Stimulated activated CD4-positive, alpha-beta T cell treated with anti-CD3 and anti-CD28 coated beads, TNF-alpha, amount 100 ng/mL, for 4 hours (primary cell): ENCODE data around the gene TSEN2.

Experiments
- DNase-seq, 3 experiments: peaks; one replicate each; pipeline ENCODE4 v3.0.0-alpha.2; 2020; ENCODE audit warnings: low read depth in 3 of 3

TSEN2 gene

DNA sequence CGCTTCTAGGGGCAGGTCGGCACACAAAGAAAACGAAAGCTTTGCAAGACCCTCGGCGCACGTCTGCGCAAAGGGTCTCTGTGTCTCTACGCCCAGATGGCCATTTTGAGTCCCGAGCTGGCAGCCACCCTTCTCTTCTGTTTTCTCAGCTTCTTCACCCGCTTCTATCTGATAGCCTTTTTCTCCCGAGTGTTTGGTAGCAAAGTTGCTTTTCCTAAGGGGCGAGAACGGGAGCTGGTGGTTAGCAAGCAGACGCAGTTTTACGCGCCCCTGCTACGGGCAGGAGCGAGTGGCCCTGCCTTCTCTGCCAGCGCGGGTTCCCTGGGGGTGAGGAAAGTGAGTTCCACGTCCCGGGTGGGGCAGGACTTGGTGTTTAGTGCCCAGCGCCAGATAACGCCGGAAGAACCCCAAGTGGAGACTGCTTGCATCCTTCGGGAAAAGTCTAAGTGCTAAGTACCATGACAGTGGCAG lies 69.7 kb downstream of the TSEN2 start:
- DNase-seq, result no peak

- no peak for DNase-seq
Observed at GRCh38 chr3:12556314-12556689, 72.0 kb downstream of the TSEN2 start.

- peak; percentile 68 to 74 (median 72) for DNase-seq
Observed at GRCh38 chr3:12556690-12557472, 72.6 kb downstream of the TSEN2 start, which contains the start of gene MKRN2. MKRN2 (plus strand) TSS chr3:12557087; CDS start chr3:12557151, 64 bp downstream.

DNA sequence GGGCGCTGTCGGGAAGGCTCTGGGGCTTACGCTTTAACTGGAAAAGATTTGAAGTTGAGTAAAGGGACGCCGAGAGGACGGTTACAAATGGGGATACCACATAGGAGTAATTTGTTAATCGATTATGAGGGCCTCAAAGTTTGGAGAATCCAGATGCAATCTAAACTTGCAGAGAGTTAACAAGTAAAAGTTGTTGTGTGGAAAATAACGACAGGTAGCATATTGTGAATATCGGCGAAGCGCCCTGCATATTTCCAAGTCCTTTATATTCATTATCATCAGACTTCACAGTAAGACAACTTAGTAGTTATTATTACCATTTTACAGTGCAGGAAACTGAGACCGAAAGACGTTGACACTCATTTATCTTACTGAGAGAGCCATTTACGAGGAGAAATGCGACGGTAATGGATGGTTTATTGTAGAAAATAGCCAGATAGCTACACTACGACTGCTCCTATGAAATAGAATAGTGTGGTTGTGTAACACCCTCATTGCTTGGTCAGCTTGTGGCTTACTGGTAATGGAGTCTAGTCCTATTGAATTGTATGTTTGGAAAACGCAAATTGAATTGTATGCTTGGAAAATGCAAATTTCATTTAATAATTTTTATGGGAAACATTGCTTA lies 73.3 kb downstream of the TSEN2 start:
- no peak for DNase-seq

GRCh38 chr3:12558706-12559105 lies 74.4 kb downstream of the TSEN2 start:
- no peak for DNase-seq

- no peak for DNase-seq
Observed at GRCh38 chr3:12559520-12559919, 75.2 kb downstream of the TSEN2 start.

DNA sequence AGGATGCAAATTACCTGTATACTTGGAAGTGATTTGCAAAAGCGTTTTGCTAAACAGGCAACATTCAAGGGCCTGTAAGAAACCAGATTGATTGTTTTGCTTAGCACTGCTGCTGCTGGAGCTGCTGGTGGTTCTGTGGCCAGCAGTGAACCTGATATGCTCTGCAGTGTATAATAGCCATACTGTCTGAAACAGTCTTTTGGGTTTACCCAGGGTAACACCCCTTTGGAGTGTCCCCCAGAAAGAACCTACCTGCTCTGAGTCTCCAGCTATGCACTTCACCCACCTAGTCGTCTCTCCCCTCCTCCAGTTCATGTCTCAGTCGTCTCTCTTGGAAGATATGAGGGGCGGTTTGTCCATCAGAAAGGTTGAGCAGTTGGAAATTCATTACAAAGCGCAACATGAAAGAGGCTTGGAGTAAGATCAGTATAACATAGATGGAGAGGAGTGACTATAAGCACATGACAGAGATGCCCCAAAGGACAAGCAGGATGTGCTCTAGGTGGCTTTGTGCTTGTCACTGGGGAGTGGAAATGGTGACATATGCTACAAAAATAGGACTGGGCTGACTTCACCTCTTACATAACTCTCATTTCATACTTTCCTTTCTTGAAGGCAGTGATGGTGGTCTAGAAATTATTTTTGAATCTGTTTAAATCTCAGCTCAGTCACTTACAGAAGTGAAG lies 76.4 kb downstream of the TSEN2 start:
- DNase-seq, result no peak

DNA sequence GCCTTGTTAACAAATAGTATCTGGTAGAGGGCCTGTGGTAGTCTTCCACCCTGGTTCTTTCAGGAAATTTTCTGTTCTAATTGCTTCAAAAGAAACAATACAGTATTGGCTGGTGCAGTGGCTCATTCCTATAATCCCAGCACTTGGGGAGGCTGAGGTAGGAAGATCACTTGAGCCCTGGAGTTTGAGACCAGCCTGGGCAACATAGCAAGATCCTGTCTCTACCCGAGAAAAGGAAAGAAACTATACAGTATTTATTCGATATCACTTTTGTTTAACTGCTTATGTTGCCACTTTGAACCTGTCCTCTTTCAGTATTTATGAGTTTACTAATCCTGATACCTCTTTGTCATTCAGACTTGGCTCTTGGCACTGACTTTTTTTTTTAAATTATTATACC lies 77.1 kb downstream of the TSEN2 start:
- no peak for DNase-seq

DNA sequence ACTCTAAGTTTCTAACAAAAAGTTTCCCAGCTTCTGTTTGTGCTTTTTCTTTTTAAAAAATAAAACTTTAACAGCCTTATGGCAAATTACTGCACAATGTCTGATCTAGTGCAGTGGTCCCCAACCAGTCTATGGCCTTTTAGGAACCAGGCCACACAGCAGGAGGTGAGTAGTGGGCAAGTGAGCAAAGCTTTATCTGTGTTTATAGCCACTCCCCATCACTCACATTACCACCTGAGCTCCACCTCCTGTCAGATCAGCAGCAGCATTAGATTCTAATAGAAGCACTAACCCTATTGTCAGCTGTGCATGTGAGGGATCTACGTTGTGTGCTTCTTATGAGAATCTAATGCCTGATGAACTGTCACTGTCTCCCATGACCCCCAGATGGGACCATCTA lies 78.2 kb downstream of the TSEN2 start:
- no peak for DNase-seq

- no peak for DNase-seq
Observed at GRCh38 chr3:12566976-12567375, 82.7 kb downstream of the TSEN2 start.

GRCh38 chr3:12568747-12569146 lies 84.5 kb downstream of the TSEN2 start:
- no peak for DNase-seq

DNA sequence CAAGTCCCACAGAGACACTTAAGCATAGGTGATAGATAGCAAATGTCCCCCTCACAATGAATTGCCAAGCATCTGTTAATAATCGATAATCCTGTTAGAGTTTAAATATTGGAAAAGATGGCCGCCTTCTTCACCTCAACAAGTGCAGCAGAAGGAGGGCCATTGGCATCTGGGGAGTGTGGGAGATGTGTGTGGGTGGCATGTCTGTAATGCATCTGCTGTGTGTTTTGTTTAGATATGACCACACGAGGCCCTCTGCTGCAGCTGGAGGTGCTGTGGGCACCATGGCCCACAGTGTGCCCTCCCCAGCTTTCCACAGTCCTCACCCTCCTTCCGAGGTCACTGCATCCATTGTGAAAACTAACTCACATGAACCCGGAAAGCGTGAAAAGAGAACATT lies 85.6 kb downstream of the TSEN2 start:
- DNase-seq, result no peak

- no peak for DNase-seq
Observed at GRCh38 chr3:12571986-12572385, 87.7 kb downstream of the TSEN2 start.

DNA sequence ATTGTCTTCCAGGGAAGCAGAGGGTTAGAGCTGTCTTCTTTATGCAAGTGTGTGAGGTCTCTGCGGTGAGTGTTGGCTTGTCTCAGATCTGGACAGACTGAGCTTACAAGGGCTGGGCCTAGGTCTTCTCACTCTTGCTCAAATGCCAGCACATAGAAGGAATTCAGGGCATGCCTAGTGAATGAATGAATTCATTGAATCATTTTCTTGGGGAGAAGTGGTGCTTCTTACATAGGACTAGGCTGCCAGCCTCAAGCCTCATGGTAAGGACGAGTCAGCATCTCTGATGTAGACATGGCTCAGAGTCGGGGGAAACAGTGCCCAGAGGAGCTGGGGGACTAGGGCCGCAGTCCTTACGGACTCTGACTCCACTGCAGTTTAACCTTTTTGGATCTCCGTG lies 89.9 kb downstream of the TSEN2 start:
- DNase-seq, result no peak

- DNase-seq, result no peak
Observed at GRCh38 chr3:12574661-12575060, 90.4 kb downstream of the TSEN2 start.

DNA sequence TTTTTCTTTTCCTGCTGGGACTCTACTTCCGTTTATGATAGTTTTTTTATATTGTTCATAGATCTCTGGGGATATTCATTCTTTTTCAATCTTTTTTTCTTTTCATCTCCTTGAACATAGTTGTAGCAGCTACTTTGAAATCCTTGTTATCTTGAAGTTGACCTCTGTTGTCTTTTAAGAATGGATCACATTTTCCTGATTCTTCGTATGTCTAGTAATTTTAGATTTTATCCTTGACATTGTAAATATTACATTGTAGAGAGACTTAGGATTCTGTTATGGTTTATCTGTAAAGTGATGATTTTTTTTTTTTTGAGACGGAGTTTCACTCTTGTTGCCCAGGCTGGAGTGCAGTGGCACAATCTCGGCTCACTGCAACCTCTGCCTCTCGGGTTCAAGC lies 93.1 kb downstream of the TSEN2 start:
- no peak for DNase-seq

DNA sequence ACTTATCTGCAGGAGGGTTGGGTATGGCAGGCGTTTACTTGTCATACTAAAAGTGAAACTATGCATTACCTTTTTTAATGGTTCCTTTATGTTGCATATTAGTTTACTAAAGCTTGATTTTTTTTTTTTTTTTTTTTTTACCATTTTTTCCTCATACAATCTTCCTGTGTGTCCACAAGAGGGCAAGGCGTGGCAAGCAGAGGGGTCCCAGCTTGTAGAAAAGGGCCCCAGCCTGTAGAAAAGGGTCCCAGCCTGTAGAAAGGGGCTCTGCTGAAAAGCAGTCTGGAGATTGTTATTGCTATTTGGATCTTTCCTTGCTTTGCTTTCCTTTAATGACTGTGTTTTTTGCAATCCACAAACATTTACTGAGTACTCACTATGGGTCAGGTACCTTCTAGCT lies 94.5 kb downstream of the TSEN2 start:
- no peak for DNase-seq

- DNase-seq, result no peak
Observed at GRCh38 chr3:12579456-12579855, 95.2 kb downstream of the TSEN2 start.

GRCh38 chr3:12579905-12580304 lies 95.6 kb downstream of the TSEN2 start:
- no peak for DNase-seq

DNA sequence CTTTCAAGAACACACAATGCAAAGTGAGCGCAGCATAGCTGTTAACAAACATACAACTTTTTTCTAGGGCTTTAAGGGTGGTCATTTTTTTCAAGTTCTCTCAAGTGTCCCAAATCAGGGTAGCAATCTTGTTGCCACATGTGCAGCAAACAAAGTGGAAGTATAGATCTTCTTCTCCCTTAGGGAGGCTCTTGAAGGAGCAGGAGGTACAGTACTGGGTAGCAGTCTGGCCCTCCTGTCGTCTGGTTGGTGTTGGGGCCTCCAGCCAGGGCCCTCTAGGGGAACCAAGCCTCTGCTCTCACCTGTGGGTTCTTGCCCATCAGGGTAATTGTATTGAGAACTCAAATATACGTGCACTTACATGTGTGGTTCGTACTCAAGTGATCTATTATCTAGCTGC lies 98.5 kb downstream of the TSEN2 start:
- no peak for DNase-seq
